Left ventricle myocardium inferior (tissue), 1 donor: ENCODE measurements around the gene SYTL2. TPM values are rescaled to one million over a fixed set of nuclear protein-coding genes. Genes with fewer than 3 reads are reported as not detected.

ENCODE experiments used
- DNase-seq: peaks from one replicate; pipeline ENCODE4 v3.0.0-alpha.2; 2020
- H3K27ac ChIP-seq: fragments of 200-600 bp; replicated peaks from 2 replicates; pipeline ENCODE4 v1.8.0; 2021
- H3K27me3 ChIP-seq: fragments of 200-600 bp; 2 replicates; pipeline ENCODE4 v1.8.0; 2021; ENCODE audit warnings: low read depth
- H3K36me3 ChIP-seq: fragments of 200-600 bp; 2 replicates; pipeline ENCODE4 v1.8.0; 2021
- H3K4me1 ChIP-seq: fragments of 200-600 bp; 2 replicates; pipeline ENCODE4 v1.8.0; 2021
- H3K4me3 ChIP-seq: fragments of 200-600 bp; 2 replicates; pipeline ENCODE4 v1.8.0; 2021; ENCODE audit warnings: mild to moderate bottlenecking, moderate library complexity
- H3K9me3 ChIP-seq: fragments of 200-600 bp; replicated peaks from 2 replicates; pipeline ENCODE4 v1.8.0; 2021
- CTCF ChIP-seq: fragments of 200-600 bp; IDR thresholded peaks from 2 replicates; pipeline ENCODE4 v1.8.0; 2021; ENCODE audit warnings: antibody characterized with exemption, mild to moderate bottlenecking, borderline replicate concordance
- intact Hi-C: fragments of 100-400 bp; cut with micrococcal nuclease; formaldehyde crosslinking; loops from one replicate; pipeline ENCODE4 v1.11.0; 2022
- total RNA-seq: library from RNA; stranded (reverse); fragmentation: NEBNext Ultra II Directional; extraction: Animal tissue kit (Norgen Biotek cat#: 25700); gene quantifications from one replicate; pipeline ENCODE4 v1.2.1, GENCODE V29; 2021
- donor health status: DM: no; HTN: yes; CAD: no; lungs with severe emphysema.

SYTL2 gene
- total RNA-seq, 1 donor from 2014 or later, result 3.8 TPM

DNA sequence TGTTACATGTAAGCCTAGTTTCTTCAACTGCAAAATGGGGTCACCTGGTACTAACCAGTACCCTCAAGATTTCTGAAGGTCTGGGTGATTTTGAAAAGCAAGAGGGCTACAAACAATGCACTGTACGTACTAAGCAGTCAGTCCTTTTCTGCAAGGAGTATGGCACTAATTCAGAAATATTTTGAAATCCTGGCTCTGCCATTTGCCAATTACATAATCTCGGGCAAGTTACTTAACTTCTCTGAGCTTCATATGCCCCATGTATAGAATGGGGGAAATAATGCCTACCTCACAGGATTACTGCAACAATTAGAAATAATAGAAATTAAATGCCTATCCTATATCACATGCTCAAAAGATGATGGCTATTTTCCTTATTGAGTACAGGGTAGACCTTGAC, 64.3 kb downstream of the SYTL2 start:
- peaks cover 16% of the 10 kb centered on the region for H3K4me1 ChIP-seq
- intact Hi-C loops, result no loop called here
- H3K4me3 ChIP-seq, result no peak overlapping the region
- H3K36me3 ChIP-seq, result no peaks in the 10 kb centered on the region
- no peak overlapping the region for H3K27ac ChIP-seq
- TF ChIP-seq CTCF, result no peak
- DNase-seq, result no peak
- H3K9me3 ChIP-seq, result no peaks in the 10 kb centered on the region
- H3K27me3 ChIP-seq, result no peaks in the 10 kb centered on the region

- peaks cover 22% of the 10 kb centered on the region for H3K4me1 ChIP-seq
- H3K27ac ChIP-seq, result no peak overlapping the region
- intact Hi-C loops, result no loop called here
- no peaks in the 10 kb centered on the region for H3K27me3 ChIP-seq
- H3K4me3 ChIP-seq, result no peak overlapping the region
- no peak for DNase-seq
- TF ChIP-seq CTCF, result no peak
- no peaks in the 10 kb centered on the region for H3K36me3 ChIP-seq
- no peaks in the 10 kb centered on the region for H3K9me3 ChIP-seq
Measured at GRCh38 chr11:85745626-85746025, 65.3 kb downstream of the SYTL2 start.

DNA sequence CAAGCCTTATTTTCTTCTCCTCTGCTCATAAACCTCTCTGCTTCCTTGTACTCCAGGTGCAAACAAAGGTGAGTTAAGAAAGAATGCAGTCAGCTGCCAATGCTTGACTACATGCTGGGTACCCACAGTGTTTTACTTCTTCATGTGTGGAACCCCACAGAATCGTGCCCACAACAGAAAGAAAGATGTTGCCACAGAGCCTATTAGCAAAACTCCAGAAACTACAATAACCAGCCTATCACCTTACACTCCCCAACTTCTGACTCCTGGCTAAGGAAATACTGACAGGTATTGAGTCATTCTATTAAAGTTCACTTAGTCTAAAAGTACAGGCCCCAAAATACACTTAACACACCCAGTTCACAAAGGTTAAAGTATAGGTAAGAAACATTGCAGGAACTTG, 68.1 kb downstream of the SYTL2 start:
- H3K36me3 ChIP-seq, result no peaks in the 10 kb centered on the region
- H3K4me3 ChIP-seq, result no peak overlapping the region
- DNase-seq, result no peak
- no peak for TF ChIP-seq CTCF
- no peak overlapping the region for H3K27ac ChIP-seq
- H3K27me3 ChIP-seq, result no peaks in the 10 kb centered on the region
- peaks cover 34% of the 10 kb centered on the region for H3K4me1 ChIP-seq
- H3K9me3 ChIP-seq, result no peaks in the 10 kb centered on the region
- intact Hi-C loops, result no loop called here

- H3K27ac ChIP-seq, result no peak overlapping the region
- H3K36me3 ChIP-seq, result no peaks in the 10 kb centered on the region
- no peaks in the 10 kb centered on the region for H3K9me3 ChIP-seq
- DNase-seq, result no peak
- H3K4me1 ChIP-seq, result peaks cover 39% of the 10 kb centered on the region
- no peak overlapping the region for H3K4me3 ChIP-seq
- TF ChIP-seq CTCF, result no peak
- intact Hi-C loops, result no loop called here
- no peaks in the 10 kb centered on the region for H3K27me3 ChIP-seq
Measured at GRCh38 chr11:85742348-85742747, 68.6 kb downstream of the SYTL2 start.

- intact Hi-C loops, result no loop called here
- Histone ChIP-seq H3K4me1 (peaks cover 46% of the 10 kb centered on the region), H3K9me3 (no peaks in the 10 kb centered on the region), H3K27me3 (no peaks in the 10 kb centered on the region), H3K4me3 (no peak overlapping the region), H3K27ac (no peak overlapping the region), H3K36me3 (no peaks in the 10 kb centered on the region)
- no peak for DNase-seq
- no peak for TF ChIP-seq CTCF
Measured at GRCh38 chr11:85740481-85741400, 70.2 kb downstream of the SYTL2 start.
